D721Med (cell line): ENCODE results near the gene WDR1.

ENCODE experiments used
- DNase-seq: peaks from one replicate; pipeline ENCODE4 v3.0.0; 2011; ENCODE audit warnings: low spot score; ENCODE audit not compliant: insufficient read length
- FAIRE-seq: peaks from 2 replicates; lab custom pipeline; 2011; peaks lifted over from hg19 to GRCh38; lab: Jason Lieb, UNC
- TF ChIP-seq, protein P1 (sequence below): IDR thresholded peaks from 2 replicates; pipeline ENCODE4 v1.5.1; 2012; ENCODE audit warnings: mild to moderate bottlenecking, control low read depth; ENCODE audit not compliant: insufficient read depth; ENCODE audit errors: missing control alignments

The WDR1 gene

DNA sequence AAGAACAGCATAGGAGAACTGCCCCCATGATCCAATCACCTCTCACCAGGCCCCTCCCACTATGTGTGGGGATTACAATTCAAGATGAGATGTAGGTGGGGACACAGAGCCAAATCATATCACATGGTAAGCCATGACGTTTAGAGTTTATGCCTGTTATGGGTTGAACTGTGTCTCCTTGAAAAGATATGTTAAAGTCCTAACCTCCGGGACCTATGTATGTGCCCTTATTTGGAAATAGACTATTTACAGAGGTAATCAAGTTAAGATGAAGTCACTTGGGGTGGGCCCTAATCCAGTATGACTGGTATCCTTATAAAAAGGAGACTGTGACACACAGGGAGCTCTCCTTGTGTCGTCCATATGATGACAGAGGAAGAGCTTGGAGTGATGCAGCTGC lies 70.1 kb downstream of the WDR1 start:
- FAIRE-seq (no peak), DNase-seq (no peak)
- TF ChIP-seq, protein P1, sequence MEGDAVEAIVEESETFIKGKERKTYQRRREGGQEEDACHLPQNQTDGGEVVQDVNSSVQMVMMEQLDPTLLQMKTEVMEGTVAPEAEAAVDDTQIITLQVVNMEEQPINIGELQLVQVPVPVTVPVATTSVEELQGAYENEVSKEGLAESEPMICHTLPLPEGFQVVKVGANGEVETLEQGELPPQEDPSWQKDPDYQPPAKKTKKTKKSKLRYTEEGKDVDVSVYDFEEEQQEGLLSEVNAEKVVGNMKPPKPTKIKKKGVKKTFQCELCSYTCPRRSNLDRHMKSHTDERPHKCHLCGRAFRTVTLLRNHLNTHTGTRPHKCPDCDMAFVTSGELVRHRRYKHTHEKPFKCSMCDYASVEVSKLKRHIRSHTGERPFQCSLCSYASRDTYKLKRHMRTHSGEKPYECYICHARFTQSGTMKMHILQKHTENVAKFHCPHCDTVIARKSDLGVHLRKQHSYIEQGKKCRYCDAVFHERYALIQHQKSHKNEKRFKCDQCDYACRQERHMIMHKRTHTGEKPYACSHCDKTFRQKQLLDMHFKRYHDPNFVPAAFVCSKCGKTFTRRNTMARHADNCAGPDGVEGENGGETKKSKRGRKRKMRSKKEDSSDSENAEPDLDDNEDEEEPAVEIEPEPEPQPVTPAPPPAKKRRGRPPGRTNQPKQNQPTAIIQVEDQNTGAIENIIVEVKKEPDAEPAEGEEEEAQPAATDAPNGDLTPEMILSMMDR: no peak

- no peak for FAIRE-seq
- no peak for DNase-seq
- TF ChIP-seq, protein P1: no peak
Measured at GRCh38 chr4:10045481-10045880, 71.1 kb downstream of the WDR1 start.

DNA sequence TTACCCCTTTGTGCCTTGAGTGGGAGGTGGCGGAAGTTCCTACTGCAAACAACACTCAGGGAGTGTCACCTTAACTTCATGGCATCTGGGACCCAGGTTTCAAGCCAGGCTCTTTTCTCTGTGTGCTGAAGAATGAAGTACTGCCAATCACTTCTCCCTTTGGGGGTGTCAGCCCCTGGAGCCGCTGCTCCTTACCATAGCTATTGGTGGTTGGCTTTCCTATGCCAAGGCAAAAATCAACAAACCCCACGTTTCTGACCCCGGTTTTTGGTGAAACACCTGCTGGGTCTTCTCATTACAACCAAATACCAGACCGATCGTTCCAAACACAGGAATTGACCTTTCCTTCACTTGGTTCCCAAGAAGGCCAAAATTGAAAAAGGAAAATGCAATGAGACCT lies 75.6 kb downstream of the WDR1 start:
- TF ChIP-seq, protein P1: no peak
- FAIRE-seq: no peak
- DNase-seq: no peak

DNA sequence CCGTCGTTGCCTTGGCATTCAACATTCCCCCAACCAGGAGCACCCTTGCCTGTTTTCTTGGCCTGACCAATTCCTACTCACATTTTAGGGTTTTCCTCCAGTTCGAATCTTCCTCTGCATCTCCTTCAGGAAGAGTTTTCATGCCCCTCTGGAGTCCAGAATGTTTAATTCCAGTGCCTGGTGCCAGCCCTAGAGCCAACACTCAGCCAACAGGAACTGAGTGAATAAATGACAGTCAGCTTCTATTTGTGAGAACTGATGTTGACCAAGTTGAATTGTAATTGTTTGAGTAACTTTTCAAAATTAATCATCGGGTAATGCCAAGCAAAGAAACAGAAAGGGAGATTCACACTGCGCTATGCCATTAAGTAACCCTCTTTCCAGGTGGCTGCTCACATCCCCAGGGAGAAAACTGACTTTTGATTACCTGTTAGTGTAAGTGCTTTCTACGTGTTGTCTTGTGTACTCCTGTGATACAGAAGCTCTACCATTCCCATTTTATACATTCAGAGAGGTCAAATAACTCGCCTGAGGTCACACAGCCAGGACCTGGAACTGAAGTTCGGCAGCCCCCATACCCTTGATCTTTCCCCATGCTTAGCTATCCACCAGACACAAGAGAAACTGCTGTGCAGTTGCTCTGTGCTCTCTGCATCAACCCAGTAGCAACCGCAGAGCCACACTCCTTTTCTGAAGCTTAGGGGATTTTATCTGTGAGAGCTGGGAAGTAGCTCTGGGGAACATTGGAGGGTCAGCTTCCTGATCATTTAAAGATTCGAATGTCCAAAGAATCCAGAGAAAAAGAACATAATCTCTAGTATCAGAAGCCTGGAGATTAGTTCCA lies 76.3 kb downstream of the WDR1 start:
- TF ChIP-seq, protein P1: no peak
- FAIRE-seq (no peak), DNase-seq (no peak)

- DNase-seq: no peak
- no peak for FAIRE-seq
- TF ChIP-seq, protein P1: no peak
Measured at GRCh38 chr4:10036807-10037342, 79.7 kb downstream of the WDR1 start.

DNA sequence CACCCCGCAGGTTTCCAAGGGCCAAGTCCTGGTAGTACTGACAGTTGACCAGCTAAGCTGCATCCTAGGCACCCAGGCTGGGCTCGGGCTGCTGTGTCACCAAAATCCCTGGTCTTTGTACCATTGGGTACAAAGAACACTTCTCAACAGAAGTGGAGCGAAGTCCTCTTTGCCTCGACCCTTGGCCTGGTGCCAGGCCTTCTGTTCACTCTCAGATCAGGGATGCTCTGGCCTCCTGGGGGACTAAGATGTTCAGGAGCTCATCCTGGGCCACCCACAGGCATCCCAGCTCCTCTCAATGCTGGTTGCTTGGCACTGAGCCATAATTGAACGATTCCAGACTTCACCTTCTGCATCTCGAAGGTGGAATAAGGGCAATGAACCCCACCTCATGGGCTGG lies 81.5 kb downstream of the WDR1 start:
- DNase-seq (no peak), FAIRE-seq (no peak)
- TF ChIP-seq, protein P1: no peak

DNA sequence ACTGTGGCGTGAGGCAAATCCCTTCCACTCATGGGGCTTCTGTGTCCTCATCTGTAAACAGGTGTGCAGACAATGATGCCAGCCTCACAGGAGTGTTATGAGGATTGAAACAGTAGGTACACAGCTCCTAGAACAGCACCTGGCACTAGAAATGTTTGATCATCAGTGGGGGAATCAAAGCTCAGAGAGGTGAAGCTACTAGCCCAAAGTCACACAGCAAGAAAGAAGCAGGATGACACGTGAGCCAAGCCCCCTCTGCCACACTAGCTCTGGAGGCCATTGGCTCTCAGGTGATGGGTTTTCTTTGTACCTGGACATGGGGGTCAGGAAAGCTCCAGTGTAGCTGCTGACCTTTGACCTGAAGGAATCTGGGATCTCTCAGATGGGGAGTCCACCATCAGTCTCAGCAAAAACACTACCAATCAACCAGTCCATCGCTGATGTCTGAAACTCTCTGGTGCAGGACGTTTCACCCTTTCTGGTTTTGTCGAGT lies 81.9 kb downstream of the WDR1 start:
- DNase-seq: no peak
- TF ChIP-seq, protein P1: no peak
- FAIRE-seq: no peak
